GM18909 (cell line): ENCODE measurements around the gene PADI3.

Experiments
- ATAC-seq: cut with Tn5 transposase; IDR thresholded peaks from one replicate; pipeline ENCODE4 v1.9.1; 2021; ENCODE audit warnings: mild to moderate bottlenecking; ENCODE audit not compliant: unreplicated experiment, poor library complexity

Gene PADI3

DNA sequence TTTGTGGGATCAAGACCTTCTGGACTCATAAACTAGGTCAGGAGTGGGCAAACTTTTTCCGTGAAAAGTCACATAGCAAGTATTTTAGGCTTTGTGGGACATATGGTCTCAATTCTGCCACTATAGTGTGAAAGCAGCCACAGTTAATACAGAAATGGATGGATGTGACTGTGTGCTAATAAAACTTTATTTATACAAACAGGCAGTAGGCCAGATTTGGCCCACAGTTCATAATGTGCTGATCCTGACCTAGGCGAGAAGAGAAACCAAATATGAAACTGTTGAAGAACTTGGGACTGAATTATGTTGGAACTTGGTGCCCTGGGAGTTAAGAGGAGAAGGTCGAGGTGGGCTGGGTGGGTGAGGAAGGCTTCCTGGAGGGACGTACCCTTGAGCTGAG lies 17.1 kb downstream of the PADI3 start:
- no peak for ATAC-seq

DNA sequence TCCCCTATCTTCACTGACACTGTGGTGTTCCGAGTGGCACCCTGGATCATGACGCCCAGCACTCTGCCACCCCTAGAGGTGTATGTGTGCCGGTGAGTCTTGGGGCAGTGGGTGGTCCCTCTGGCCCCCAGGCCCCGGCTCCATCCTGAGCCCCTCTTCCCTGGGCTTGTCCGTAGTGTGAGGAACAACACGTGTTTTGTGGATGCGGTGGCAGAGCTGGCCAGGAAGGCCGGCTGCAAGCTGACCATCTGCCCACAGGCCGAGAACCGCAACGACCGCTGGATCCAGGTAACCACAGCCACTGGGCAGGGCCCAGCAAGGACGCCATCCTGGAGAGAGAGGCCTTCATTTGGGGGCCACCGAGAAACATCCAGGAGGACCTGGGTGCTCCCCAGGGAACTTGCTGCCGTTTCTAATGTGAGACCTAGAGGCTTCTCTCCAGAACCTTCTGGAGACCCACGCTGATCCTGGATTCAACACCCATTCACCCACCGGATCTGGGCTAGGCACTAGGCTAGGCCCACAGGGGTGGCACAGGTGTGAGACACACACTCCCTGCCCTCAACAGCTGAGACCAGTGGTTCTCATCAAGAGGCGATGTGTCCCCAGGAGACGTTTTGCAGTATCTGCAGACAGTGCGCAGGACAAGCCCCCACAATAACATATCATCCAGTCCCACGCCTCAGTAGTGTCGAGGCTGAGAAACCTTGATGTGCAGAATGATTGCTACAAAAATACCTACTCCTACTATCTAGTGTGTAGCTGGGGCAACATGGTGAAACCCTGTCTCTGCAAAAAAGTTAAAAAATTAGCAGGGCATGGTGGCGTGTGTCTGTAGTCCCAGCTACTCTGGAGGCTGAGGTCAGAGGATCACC lies 22.2 kb downstream of the PADI3 start:
- no peak for ATAC-seq

DNA sequence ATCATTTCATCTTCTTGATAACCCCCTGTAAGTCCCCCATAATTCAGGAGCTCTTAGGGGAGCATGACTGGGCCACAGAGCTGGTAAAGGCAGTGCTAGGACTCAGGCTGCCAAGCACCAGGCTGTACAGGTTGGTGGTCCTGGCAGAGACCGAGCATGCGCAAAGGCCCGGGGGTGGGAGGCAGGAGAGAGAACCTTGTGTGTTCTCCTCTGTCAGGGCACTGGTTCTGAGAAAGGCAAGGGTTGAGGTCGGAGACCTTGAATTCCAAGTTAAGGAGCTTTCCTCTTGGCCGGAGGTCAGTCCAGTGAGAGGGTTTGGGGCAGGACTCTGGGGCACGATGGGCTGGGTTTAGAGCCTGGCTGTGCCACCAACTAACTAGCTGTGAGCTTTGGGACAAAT lies 23.2 kb downstream of the PADI3 start:
- ATAC-seq: no peak

DNA sequence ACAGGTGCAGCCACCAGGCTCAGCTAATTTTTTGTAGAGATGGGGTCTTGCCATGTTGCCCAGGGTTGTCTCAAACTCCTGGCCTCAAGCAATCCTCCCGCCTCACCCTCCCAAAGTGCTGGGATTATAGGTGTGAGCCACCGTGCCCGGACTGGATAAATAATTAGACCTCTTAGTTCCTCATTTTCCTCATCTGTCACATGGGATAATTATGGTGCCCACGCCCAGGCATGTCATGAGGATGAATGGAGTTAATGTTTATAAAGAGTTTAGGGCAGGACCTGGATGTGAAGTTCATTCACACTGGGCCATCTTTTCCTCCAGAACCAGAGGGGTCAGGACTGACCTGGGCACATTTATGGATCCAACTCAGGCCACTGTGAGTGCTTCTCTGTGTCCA lies 23.7 kb downstream of the PADI3 start:
- ATAC-seq: no peak

DNA sequence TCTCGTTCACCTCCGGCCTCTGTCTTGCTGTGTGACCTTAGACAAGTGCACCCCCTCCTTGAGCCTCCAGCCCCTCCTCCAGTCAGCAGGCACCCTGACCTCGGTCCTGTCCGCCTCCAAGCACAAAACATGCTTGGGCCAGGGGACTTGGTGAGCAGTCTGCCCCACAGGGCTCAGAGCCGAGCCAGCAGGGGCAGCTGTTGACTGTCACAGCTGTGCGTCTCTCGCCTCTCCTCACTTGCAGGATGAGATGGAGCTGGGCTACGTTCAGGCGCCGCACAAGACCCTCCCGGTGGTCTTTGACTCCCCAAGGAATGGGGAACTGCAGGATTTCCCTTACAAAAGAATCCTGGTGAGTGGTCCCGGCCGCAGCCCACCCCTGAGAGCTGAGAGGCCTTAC lies 24.2 kb downstream of the PADI3 start:
- no peak for ATAC-seq

DNA sequence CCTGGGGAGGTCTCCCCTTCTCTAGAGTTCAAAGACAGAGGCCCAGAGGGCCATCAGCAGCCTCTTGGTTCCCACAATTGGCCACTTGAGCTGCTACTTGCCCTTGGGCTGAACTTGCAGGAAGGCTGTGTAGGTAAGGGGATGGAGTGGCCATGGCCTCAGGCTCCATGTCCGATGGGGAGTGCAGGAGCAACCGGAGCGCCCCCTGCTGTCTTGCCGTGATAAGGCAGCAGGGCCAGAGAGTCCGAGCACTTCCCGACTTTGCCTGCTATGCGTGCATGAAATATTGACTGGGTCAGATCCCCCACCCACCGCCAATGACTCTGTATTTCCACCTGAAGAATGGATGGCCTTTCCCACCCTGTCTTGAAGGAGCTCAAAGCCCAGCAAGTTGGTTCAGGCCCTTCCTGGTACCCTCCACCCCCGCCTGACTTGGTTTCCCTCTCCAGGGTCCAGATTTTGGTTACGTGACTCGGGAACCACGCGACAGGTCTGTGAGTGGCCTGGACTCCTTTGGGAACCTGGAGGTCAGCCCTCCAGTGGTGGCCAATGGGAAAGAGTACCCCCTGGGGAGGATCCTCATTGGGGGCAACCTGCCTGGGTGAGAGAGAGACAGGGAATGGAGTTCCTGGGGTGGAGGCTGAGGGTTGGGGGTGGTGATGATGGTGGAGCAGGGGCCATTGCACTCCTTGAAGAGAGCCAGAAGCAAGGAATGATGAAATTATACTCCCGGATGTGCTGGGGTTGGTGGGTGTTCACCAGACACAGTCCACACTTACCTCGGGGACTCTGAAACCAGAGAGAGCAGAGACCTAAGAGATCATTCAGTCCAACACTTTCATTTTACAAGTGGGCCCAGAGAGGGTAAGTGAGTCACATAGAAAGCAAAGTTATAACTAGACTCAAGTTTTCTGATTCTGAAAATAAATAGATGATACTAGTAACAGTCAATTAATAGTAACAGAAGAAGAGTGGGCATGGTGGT lies 25.6 kb downstream of the PADI3 start:
- ATAC-seq: no peak

DNA sequence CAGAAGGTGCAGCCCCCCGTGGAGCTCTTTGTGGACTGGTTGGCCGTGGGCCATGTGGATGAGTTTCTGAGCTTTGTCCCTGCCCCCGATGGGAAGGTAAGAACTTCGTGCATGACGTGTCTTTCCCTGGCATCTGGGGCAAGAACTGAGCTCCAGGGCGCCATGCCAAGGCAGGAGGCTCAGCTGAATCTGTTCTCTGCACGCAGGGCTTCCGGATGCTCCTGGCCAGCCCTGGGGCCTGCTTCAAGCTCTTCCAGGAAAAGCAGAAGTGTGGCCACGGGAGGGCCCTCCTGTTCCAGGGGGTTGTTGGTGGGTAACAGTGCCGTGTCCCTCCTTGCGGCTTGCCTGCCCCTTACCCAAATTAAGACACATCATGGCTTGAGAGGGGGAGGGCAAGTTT lies 27.7 kb downstream of the PADI3 start:
- no peak for ATAC-seq

DNA sequence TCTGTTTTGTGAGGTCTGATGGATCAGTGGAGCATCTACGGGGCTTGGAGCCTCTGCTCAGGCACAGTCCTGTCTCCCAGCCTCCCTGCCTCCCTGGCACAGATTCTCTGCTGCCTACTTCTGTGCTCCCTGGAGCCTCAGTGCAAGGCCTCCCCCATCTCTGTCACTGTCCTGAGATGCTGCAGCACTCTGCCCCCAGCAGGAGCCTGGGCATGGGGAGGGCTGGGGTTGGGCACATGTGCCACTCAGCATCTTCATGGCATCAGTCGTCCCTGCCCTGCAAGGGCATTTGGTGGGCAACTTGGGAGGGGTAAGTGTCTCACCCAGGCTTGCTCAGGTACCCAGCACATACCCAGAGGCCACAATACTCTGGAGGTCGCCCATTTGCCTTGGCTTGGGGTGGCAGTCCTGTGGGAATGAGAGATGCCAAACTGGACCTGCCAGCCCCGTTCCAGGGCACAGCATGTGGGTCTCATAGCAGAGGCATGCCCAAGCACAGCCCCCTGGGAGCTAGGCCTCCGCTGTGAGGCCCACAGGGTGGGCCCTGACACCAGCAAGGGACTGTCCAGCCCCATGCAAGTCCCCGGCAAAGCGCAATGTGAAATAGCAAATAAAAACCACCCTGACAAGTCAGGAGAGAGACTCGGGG lies 28.7 kb downstream of the PADI3 start:
- no peak for ATAC-seq

DNA sequence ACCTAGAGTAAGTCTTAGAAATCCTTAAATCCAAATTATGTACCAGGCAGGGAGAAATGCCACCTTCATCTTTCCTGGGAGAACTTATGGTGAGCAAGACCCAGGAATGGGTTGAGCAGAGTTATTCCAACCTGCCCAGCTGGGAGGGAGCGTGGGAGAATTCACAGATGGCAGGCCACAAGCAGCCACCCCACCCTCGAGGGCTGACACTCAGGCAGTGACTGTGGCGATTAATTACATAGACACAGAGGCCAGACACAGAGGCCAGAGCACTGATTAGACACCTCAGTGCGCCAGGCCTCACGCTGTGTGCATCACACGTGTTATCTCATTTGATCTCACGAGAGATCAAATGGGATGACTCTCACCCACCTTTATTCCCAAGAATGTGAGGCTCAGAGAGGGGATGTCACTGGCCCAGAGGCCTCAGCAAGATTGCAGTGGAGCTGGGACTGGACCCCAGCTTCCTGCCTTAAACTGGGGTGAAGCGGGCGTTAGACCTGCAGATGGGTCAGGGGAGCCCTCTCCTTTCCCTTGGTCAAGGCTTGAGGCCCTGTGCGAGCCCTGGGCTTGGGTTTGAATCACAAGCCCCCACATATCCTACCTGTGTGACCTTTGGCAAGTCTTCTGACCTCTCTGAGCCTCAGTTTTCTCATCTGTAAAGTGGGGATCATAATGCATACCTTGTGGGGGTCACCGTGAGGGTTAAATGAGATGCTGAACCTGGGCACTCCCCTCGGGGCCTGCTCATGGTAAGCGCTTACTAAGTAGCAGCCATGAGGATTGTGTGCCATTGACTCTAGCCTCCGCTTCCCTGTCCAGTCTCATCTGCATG lies 30.3 kb downstream of the PADI3 start:
- no peak for ATAC-seq

DNA sequence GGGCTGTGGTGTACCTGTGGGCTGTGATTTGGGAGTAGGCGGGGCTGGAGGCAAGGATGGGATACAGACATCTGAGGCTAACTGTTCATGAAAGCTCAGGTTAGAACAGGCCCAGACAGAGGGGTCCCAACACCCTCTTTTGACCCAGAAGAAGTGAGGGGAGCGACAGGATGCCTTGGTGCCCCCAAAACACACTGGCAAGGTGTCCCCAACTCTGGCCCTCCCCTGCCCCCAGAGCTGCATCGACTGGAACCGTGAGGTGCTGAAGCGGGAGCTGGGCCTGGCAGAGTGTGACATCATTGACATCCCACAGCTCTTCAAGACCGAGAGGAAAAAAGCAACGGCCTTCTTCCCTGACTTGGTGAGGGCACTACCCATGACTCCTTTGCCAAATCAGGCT lies 31.5 kb downstream of the PADI3 start:
- no peak for ATAC-seq

DNA sequence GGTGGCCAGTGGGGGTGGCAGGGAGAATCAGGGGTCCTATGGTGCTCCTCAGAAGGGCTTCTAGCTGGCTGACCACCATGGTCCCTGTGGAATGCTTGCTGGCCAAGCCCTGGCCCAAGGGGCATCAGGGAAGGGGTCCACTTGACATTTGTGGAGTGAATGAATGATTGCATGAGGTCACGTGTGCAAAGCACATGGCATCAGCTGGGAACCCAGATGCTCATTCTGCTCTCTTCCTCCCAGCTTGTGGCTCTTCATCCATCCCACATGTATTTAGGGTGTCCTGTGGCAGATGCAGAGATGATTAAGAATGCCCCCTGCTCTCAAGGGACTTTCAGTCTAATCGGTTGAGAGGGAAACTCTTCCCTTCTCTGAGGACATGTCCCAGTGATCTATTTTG lies 32.0 kb downstream of the PADI3 start:
- no peak for ATAC-seq

DNA sequence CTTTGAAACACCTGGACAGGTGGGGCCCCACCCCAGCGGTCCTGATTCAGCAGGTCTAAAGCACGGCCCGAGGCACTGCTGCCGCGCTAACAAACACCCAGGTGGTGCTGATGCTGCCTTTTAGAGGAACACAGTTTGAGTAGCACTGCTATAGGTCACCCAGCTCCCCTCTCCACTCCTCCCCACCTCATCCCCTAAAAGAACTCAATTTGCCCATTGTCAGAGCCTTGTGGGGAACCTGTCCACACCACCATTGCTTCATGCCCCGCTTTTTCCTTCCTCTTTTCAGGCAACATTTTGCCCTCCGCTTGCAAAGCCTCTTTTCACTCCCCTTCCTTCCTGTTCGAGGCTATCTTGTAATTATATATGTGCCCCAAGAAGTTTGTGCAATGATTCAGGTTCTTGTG lies 32.9 kb downstream of the PADI3 start:
- ATAC-seq: no peak

DNA sequence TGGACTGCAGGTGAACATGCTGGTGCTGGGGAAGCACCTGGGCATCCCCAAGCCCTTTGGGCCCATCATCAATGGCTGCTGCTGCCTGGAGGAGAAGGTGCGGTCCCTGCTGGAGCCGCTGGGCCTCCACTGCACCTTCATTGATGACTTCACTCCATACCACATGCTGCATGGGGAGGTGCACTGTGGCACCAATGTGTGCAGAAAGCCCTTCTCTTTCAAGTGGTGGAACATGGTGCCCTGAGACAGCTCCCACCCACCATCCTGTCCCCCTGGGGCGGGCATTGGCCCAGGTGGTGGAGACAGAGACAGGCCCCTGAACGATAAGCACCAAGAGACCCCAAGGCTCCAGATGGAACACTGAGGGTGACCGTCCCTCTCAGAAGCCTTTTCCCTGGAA lies 33.9 kb downstream of the PADI3 start:
- no peak for ATAC-seq

DNA sequence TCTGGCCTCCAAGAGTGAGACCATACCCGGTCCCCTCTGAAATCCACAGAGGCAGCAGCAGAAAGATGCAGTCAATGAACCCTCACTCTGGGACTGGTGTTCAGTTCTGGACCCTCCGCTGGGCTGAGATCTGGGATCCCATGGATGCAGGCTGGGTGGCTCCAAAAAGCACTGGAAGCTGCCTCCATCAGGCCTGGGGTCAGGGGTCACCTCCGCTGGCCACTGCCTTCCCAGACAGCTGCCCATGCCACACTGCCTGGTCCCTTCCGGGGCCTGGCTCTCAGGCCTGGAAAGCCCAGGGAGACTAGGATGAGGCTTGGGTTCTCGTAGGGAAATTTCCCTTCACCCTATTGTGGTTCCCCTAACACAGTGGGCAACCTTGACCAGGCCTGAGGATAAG lies 37.7 kb downstream of the PADI3 start:
- no peak for ATAC-seq

DNA sequence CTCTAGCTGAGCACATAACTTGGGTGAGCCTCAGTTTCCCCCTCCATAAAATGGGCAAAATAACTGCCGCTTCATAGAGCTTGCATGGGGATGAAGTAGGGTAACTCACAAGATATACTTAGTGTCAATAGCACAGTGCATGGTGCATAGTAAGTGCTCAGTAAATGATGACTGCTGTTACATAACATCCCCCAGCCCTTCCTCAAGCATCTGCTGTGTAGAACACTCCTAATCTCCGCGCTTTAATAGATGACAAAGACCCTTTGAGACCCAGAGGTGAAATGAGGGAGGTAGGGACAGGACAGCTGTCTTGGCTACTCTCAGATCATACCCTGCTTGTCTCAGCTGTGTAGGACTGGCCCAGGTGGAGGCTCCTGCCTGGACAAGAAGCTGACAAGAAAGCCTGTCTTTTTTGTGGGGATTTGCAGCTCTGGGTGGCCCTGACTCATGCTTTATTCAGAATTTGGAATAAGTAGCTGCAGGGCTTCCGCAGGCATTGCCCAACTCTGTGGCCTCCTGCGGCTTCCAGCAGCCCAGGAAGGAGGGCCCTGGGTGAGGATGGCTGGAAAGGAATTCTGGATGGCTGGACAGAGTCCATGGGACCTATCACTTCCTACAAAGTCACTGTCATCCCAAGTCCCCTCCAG lies 38.4 kb downstream of the PADI3 start:
- no peak for ATAC-seq

DNA sequence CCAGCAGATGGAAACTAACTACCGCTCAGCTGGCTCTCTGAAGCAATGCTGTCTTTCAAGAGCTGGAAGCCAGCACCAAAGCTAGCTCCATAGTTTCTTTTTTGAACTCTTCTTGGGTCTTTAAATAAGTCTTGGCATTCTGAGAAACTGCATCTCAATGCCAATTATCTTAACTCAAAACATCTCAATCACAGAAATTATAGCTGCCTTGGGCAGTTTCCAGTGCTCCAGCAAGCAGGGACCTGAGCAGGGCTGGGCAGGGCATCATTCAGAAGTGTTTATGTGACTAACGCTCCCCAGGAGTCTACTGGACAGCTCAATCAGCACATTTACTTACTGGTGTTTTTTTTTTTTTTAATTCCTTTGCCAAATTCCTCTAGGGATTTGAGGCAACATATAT lies 40.8 kb downstream of the PADI3 start:
- no peak for ATAC-seq

DNA sequence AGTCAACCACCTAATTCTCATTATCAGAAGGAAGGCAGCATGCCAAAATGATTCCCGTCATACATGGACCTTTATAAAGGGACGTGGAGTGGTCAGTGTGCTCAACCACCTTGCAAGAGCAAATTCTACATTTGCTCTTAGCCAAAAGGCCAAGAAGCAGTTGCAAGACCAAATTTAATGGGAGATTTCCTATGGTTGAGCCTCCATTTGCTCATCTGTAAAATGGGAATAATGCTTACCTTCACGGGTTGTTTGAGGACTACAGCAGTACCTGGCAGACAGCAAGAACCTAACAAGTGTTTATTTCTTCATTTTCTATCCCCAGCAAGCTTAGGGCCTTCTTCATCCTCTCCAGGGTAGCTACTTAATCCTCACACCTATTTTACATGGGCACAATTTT lies 41.7 kb downstream of the PADI3 start:
- no peak for ATAC-seq

DNA sequence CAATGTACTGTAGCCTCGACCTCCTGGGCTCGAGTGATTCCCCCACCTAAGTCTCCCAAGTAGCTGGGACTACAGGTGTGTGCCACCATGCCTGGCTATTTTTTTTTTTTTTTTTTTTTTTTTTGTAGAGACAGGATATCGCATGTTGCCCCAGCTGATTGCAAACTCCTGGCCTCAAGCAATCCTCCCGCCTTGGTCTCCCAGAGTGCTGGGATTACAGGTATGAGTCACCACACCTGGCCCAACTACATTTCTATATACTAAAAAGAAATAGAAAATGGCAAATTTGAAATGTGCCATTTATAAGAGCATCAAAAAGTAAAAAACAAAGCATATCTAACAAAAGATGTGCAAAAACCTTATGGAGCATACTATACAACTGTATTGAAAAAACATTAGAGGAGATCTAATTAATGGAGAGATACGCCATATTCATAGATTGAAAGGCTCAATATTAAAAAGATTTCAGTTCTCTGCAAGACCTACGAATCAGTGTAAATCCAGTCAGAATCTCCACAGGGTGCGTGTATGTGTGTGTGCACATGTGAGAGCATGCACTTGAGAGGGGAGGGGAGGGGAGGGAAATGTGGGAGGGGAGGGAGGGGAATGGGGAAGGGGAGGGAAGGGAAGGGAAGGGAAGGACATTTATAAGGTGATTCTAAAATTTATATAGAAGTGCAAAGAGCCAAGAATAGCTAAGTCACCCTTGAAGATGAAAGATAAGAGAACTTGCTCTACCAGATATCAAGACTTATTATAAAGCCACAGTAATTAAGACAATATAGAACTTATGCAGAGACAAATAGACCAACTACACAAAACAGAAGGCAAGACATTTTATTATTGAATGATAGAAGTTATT lies 43.6 kb downstream of the PADI3 start:
- no peak for ATAC-seq
